Stimulated activated CD8-positive, alpha-beta memory T cell treated with anti-CD3 and anti-CD28 coated beads, Interleukin-15, amount 100 ng/mL, for 1 hour (primary cell): ENCODE results near the gene EDRF1.

Experiments used
- DNase-seq: peaks from one replicate; pipeline ENCODE4 v3.0.0-alpha.2; 2020; ENCODE audit warnings: low read depth

The EDRF1 gene

GRCh38 chr10:125788156-125789034 lies 68.9 kb downstream of the EDRF1 start:
- DNase-seq = no peak

GRCh38 chr10:125792342-125793300 lies 73.1 kb downstream of the EDRF1 start:
- DNase-seq = no peak

- DNase-seq = no peak
Observed at GRCh38 chr10:125795128-125795527, 75.6 kb downstream of the EDRF1 start.

GRCh38 chr10:125795637-125796190 lies 76.2 kb downstream of the EDRF1 start:
- DNase-seq = no peak

- no peak for DNase-seq
Observed at GRCh38 chr10:125797424-125797823, 77.9 kb downstream of the EDRF1 start.

- DNase-seq = no peak
Observed at GRCh38 chr10:125797994-125798662, 78.6 kb downstream of the EDRF1 start.

GRCh38 chr10:125799451-125800182 lies 80.1 kb downstream of the EDRF1 start:
- DNase-seq = no peak

GRCh38 chr10:125801574-125801973 lies 82.1 kb downstream of the EDRF1 start:
- DNase-seq = no peak

GRCh38 chr10:125802131-125802530 lies 82.6 kb downstream of the EDRF1 start:
- DNase-seq = no peak

GRCh38 chr10:125802739-125803138 lies 83.2 kb downstream of the EDRF1 start:
- DNase-seq = no peak

- no peak for DNase-seq
Observed at GRCh38 chr10:125808047-125808446, 88.5 kb downstream of the EDRF1 start.

- no peak for DNase-seq
Observed at GRCh38 chr10:125811251-125811650, 91.7 kb downstream of the EDRF1 start.

GRCh38 chr10:125812128-125812750 lies 92.7 kb downstream of the EDRF1 start:
- no peak for DNase-seq
